Omental fat pad (tissue), 4 donors: ENCODE measurements around the gene CCDC47. TPM values are rescaled to one million over a fixed set of nuclear protein-coding genes. Genes with fewer than 3 reads are reported as not detected.

Experiments
- ATAC-seq: fragments of 150-250 bp; one replicate; pipeline ENCODE4 v1.9.1; 2016; ENCODE audit warnings: mild to moderate bottlenecking, moderate library complexity; ENCODE audit not compliant: low FRiP score
- DNase-seq: peaks from one replicate; pipeline ENCODE4 v3.0.0-alpha.2; 2019; ENCODE audit warnings: low spot score
- CTCF ChIP-seq, 3 donors: fragments of 450-650 bp; IDR thresholded peaks; one replicate each; pipeline ENCODE4 v1.5.1; 2016 to 2017; ENCODE audit warnings: antibody characterized with exemption in 3 of 3, mild to moderate bottlenecking in 3 of 3, moderate library complexity in 2 of 3
- total RNA-seq, 4 donors: library from RNA; depleted of rRNA; stranded (reverse); fragments of >200 nt; gene quantifications; one replicate each; pipeline ENCODE4 v1.1.0, GENCODE V29; 2016

The CCDC47 gene
- total RNA-seq = 100 to 1,000 TPM in 1 of 4 donors, 10 to 100 TPM in 3; 59.2 to 103 (median 62.0) TPM

- ATAC-seq (peak; percentile 97), DNase-seq (peak; percentile 82)
- TF ChIP-seq CTCF (IDR thresholded peaks at IDR 0.05) = no peak
Observed at GRCh38 chr17:63773272-63774140, at the start of gene CCDC47. Gene CCDC47, minus strand, starts transcription at chr17:63773597. Its CDS starts 7,422 bp downstream, at chr17:63766175.

- TF ChIP-seq CTCF (IDR thresholded peaks at IDR 0.05) = no peak
- DNase-seq (no peak), ATAC-seq (no peak)
Observed at GRCh38 chr17:63822537-63822936, 49.1 kb upstream of the CCDC47 start.

GRCh38 chr17:63821804-63822203 lies 48.4 kb upstream of the CCDC47 start:
- no peak for ATAC-seq
- DNase-seq = no peak
- no peak for TF ChIP-seq CTCF (IDR thresholded peaks at IDR 0.05)

GRCh38 chr17:63820963-63821561 lies 47.7 kb upstream of the CCDC47 start:
- ATAC-seq (no peak), DNase-seq (no peak)
- no peak for TF ChIP-seq CTCF (IDR thresholded peaks at IDR 0.05)

- no peak for ATAC-seq
- DNase-seq = no peak
- TF ChIP-seq CTCF (IDR thresholded peaks at IDR 0.05) = no peak
Observed at GRCh38 chr17:63819585-63820537, 46.5 kb upstream of the CCDC47 start.

- no peak for TF ChIP-seq CTCF (IDR thresholded peaks at IDR 0.05)
- no peak for ATAC-seq
- DNase-seq = no peak
Observed at GRCh38 chr17:63819131-63819530, 45.7 kb upstream of the CCDC47 start.
